Stimulated activated CD4-positive, alpha-beta T cell treated with anti-CD3 and anti-CD28 coated beads, Interleukin-15, amount 100 ng/mL, for 24 hours (primary cell): Measurements from ENCODE around the gene ATG13.
"Not testable (repeated sequence)": the region's sequence is repeated elsewhere in the genome, so short reads cannot be mapped to it uniquely, and the experiment has no call there.

Experiments
- DNase-seq: peaks from one replicate; pipeline ENCODE4 v3.0.0-alpha.2; 2020

Gene ATG13

DNA sequence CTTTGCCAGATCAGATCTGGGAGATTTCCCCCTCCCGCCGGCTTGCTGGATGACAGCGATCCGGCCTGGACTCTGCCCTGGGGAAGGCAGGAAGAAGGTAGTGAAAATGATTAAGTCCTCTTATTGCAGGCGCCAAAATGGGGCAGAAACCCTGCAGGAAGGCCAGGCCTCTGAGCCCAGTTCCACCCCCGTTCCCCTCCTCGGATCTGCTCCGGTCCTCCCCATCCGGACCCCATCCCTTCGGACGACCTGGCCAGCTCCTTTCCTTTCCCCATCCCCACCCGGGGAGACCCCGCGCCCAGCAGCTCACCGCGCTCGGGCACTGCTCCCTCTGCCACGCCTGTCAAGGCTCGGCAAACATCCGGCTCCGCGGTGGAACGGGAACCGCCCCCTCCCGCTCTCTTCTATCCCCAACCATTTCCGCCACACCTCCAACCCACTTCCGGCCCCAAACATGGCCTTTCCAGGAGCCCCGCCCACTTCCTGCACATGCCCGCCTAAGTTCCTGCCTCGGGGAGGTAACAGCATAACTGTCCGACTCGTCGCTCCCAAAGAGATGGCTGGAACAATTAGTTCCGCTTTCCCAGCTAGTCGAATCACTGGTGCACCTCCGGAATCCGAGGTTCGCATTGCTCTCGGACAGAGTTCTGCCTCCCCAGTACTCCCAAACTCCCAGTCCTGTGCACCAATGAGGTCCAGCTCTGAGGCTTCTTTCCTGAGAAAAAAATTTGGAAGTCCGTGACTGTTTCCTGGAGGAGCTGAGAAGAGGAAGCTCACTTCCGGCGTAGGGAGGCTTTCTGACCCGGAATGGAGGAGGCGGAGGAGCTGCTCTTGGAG is 83.1 kb downstream of the ATG13 start, which contains the start of the genes ARHGAP1 and ZNF408:
ARHGAP1 (minus strand) TSS at position 379 of the 837 bp plus-strand sequence. CDS start 4,512 bp downstream, outside the sequence.
ZNF408 (plus strand) TSS at position 791 of the 837 bp plus-strand sequence; CDS start at position 808, 17 bp downstream.
- peak; percentile 100 for DNase-seq

GRCh38 chr11:46701078-46701654 is 83.8 kb downstream of the ATG13 start:
- DNase-seq: peak; percentile 16

DNA sequence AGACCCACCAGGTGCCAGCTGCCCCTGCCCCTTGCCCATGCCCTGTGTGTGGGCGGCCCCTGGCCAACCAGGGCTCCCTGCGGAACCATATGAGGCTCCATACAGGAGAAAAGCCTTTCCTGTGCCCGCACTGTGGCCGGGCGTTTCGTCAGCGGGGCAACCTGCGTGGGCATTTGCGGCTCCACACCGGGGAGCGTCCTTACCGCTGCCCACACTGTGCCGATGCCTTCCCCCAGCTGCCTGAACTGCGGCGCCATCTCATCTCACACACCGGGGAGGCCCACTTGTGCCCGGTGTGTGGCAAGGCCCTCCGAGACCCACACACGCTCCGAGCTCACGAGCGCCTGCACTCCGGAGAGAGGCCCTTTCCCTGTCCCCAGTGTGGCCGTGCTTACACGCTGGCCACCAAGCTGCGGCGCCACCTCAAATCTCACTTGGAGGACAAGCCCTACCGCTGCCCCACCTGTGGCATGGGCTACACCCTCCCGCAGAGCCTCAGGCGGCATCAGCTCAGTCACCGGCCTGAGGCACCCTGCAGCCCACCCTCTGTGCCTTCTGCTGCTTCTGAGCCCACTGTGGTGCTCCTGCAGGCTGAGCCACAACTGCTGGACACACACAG is 87.8 kb downstream of the ATG13 start:
- no peak for DNase-seq

DNA sequence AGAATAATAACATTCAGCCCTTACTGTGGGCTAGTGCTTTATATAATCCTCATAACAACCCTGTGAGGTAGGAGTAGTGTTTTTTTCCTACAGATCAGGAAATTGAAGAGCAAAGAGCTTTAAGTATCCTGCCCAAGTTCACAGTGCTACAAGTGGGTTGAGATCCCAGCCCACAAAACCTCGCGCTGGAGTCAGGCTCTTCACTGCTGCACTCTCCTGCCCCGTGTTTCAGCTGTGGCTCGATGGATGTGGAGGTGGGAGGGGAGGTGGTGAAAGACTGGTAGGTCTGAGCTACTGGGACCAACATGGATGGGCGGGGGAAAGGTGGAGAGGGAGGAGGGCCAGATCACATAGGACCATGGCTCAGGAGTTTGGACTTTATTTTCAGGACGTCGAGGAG is 89.5 kb downstream of the ATG13 start:
- no peak for DNase-seq

DNA sequence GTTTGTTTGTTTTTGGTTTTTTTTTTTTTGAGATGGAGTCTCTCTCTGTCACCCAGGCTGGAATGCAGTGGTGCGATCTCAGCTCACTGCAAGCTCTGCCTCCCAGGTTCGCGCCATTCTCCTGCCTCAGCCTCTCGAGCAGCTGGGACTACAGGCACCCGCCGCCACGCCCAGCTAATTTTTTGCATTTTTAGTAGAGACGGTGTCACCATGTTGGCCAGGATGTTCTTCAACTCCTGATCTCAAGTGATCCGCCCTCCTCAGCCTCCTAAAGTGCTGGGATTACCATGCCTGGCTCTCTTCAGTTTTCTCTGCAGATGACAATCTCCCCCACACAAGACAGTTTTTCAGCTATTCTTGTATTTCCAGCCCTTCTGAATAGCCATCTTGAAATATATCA is 92.0 kb downstream of the ATG13 start:
- not testable (repeated sequence) for DNase-seq

- no peak for DNase-seq
Measured at GRCh38 chr11:46710821-46711269, 93.5 kb downstream of the ATG13 start.

DNA sequence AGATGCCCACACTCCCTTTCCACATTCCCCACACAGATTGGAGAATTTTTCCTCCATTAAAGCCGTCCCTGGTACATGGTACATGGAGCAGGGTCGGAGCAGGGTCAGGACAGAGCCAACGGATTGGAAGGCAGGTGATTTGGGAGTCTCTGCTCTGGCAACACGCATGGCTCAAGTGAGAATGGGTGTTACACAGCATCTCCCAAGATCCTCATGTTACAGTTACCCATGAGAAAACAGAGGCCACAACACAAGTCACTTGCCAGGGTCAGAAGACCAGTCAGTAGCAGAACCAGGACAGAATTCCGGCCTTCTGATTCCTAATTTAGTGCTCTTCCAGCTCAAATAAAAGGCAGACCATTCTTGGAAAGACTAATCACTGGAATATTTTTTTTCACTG is 94.0 kb downstream of the ATG13 start:
- no peak for DNase-seq

- no peak for DNase-seq
Measured at GRCh38 chr11:46712874-46713576, 95.7 kb downstream of the ATG13 start.

DNA sequence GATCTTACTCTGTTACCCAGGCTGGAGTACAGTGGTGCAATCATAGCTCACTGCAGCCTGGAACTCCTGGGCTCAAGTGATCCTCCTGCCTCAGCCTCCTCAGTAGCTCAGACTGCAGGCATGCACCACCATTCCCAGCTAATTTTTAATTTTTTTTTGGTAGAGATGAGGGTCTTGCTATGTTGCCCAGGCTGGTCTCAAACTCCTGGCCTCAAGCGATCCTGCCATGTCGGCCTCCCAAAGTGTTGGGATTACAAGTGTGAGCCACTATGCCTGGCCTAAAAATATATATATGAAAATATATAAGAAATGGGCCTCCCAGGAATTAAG is 100.4 kb downstream of the ATG13 start:
- not testable (repeated sequence) for DNase-seq

DNA sequence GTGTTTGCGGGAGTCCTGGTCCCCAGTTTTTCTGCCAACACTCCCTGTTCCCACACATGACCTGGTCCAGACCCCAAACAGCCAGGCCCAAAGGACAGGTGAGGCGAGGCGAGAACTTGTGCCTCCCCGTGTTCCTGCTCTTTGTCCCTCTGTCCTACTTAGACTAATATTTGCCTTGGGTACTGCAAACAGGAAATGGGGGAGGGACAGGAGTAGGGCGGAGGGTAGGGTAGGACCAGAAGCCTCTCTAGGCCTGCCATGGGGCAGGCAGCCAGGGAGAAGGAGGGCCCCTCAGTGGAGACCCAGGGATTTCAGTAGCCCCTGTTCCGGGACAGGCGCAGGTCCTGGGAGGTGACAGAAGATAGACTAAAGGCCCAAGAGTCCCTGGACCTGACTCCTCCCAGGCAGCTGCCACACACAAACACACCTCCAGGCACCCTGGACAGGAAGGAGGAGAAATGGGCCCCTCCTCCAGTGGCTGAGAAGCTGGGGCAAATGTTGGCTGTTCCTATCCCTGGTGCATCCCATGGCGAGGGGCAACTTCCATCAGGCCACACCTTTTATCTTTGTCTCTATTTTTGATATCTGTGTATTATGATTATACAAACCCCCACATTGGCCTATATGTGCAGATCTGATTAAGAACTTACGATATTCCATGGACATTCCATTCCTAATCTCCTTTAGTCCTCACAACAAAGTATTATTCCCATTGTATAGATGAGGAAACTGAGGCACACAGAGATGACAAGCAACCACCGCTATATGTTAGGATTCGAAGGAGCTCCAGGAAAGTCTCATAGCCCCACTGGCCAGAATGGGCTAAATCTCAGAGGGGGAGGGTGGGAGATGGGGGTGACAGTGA is 101.0 kb downstream of the ATG13 start:
- DNase-seq: no peak

DNA sequence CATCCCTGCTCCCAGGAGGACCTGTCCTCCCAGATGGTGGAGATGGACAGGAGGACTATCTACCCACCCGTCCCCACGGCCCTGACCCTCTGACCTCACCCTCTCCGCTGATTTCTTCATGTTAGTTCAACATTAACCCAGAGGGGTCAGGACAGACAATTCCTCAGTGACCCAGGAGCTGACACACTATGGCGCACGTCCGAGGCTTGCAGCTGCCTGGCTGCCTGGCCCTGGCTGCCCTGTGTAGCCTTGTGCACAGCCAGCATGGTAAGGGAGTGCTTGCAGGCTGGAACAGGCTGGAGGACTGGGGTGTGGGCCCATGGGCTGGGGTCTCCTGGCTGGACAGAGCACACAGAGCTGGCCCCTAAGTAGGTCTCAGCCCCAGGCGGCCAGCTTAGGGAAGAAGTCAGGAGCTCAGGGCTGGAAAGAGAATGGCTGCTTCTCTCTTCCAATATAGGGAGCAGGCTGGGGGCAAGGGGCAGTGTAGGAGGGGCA is 101.7 kb downstream of the ATG13 start, which contains the start of gene F2:
F2 (plus strand) TSS at position 166 of the 495 bp plus-strand sequence; CDS start at position 189, 23 bp downstream.
- no peak for DNase-seq

DNA sequence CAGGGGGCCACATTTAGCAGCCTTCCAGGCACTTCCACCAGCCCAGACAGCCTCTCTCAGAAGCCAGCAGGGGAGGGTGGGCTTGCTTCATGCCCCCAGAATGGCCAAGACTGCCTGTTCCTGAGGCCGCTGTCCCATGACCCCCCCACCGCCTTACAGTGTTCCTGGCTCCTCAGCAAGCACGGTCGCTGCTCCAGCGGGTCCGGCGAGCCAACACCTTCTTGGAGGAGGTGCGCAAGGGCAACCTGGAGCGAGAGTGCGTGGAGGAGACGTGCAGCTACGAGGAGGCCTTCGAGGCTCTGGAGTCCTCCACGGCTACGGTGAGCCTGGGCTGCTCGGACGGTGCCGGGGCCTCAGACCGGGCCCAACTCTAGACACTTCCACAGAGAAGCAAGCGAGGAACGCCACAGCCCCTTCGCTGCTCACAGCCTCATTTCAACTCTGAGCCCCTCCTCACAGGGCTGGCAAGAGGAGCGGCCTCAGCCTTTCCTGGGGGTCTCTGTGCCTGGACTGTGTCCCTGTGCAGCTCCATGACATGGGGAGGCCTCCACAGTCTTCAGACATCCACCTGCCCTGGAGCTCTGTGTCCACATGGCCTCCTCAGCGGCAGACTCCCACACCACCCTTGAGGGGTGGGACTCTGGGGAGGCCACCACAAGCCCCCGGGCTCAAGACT is 102.3 kb downstream of the ATG13 start:
- DNase-seq: no peak

DNA sequence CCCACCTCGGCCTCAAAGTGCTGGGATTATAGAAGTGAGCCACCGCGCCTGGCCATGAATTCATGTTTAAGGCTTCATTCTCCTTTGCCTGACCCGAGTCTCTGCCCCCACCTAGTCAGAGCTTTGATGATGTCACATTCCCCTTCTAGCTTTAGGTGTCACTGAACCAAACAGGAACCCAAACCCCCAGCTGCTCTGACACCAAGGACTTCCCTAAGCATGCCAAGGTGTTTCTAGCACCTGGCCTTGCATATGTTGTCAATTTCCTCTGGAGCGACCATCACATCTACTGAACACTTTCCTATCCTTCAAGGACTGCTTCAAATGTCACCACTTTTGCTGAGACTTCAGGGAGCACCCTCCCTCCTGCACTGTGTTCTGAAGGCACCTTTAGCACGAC is 103.9 kb downstream of the ATG13 start:
- DNase-seq: no peak

- DNase-seq: no peak
Measured at GRCh38 chr11:46722566-46723358, 105.4 kb downstream of the ATG13 start.

GRCh38 chr11:46723359-46723680 is 106.0 kb downstream of the ATG13 start:
- no peak for DNase-seq

DNA sequence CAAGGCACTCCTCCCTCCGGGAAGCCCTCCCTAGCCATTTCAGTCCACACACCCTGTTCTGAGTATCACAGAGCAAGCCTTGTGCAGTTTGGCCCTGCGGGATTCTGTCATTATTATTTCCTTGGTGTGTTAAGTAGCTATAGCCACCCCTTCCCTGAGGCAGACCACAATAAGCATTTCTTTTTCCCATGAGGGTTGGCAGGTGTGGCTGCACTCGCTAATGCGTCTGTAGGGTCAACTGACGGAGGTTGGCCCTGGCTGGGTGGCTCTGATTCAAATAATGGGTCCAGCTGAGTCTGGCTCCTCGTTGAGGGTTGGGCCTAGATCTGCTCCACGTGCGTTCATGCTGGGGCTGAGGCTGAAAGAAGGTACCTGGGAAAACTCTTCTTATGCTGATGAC is 106.7 kb downstream of the ATG13 start:
- no peak for DNase-seq
